IPS-20b (cell line): ENCODE measurements around the gene HMOX2.

Experiments
- H3K27ac ChIP-seq: one replicate; pipeline ENCODE4 v1.5.1; 2013; ENCODE audit warnings: low read length
- H3K27me3 ChIP-seq: 2 replicates; pipeline ENCODE4 v1.6.1; 2013; ENCODE audit warnings: mild to moderate bottlenecking, low read length, inconsistent platforms; ENCODE audit not compliant: insufficient read depth
- H3K36me3 ChIP-seq: 2 replicates; pipeline ENCODE4 v1.6.1; 2013; ENCODE audit warnings: low read depth, mild to moderate bottlenecking, inconsistent platforms, low read length, moderate library complexity; ENCODE audit not compliant: insufficient read depth
- H3K4me1 ChIP-seq: 2 replicates; pipeline ENCODE4 v1.6.1; 2013; ENCODE audit warnings: mild to moderate bottlenecking, control low read depth, inconsistent platforms, low read length, moderate library complexity; ENCODE audit not compliant: insufficient read depth
- H3K4me3 ChIP-seq: 2 replicates; pipeline ENCODE4 v1.5.1; 2013; ENCODE audit warnings: mild to moderate bottlenecking, low read length, inconsistent platforms
- H3K9ac ChIP-seq: 2 replicates; pipeline ENCODE4 v1.6.1; 2013; ENCODE audit warnings: low read depth, mild to moderate bottlenecking, inconsistent platforms, low read length, moderate library complexity
- H3K9me3 ChIP-seq: 2 replicates; pipeline ENCODE4 v1.6.1; 2013; ENCODE audit warnings: mild to moderate bottlenecking, low read depth, low read length, inconsistent platforms; ENCODE audit not compliant: insufficient read depth

HMOX2 gene

DNA sequence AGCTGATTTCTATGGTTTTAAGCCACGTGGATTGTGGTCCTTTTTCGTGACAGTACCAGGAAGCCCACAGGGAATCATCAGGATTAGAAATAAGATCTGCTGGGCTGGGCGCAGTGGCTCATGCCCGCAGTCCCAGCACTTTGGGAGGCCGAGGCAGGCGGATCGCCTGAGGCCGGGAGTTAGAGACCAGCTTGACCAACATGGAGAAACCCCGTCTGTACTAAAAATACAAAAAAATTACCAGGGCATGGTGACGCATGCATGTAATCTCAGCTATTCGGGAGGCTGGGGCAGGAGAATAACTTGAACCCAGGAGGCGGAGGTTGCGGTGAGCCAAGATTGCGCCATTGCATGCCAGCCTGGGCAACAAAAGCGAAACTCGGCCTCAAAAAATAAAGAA is 8.3 kb upstream of the HMOX2 start:
- H3K9ac ChIP-seq = no peak overlapping the region
- no peaks in the 10 kb centered on the region for H3K27me3 ChIP-seq
- H3K36me3 ChIP-seq = peaks cover 70% of the 10 kb centered on the region
- no peaks in the 10 kb centered on the region for H3K9me3 ChIP-seq
- H3K4me1 ChIP-seq = no peaks in the 10 kb centered on the region
- H3K4me3 ChIP-seq = no peak overlapping the region
- no peak overlapping the region for H3K27ac ChIP-seq

DNA sequence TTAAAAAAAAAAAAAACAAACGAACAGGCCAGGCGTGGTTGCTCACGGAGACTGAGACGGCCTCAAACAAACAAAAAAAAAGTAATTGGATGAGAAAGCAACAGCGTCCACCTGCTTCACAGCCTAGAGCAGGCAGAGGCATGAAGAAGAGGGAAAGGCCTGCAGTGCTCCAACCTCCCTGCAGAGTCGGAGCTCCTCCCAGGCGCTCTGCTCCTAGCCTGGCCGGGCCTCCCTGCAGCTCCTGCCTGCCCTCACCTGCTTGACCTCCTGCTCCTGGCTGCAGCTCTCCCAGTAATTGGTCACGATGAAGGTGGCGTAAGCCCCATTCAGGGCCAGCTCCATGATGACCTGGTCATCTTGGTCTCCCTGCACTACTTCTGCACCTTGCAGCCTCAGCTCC is 7.2 kb upstream of the HMOX2 start:
- Histone ChIP-seq H3K9me3 (no peaks in the 10 kb centered on the region), H3K27me3 (no peaks in the 10 kb centered on the region), H3K4me1 (no peaks in the 10 kb centered on the region), H3K27ac (no peak overlapping the region), H3K9ac (no peak overlapping the region), H3K36me3 (peaks cover 60% of the 10 kb centered on the region), H3K4me3 (no peak overlapping the region)

DNA sequence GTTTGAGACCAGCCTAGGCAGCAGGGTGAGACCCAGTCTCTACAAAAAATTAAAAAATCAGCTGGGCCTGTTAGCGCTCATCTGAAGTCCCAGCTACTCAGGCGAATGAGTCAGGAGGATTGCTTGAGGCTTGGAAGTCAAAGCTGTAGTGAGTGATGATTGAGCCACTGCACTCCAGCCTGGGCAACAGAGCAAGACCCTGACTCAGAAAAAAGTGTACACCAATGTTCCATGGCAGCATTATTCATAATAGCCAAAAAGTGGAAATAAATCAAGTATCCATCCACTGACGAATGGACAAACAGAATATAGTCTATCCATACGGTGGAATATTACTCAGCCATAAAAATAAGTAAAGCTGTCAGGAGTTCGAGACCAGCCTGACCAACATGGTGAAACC is 4.3 kb upstream of the HMOX2 start:
- no peak overlapping the region for H3K27ac ChIP-seq
- H3K9ac ChIP-seq = no peak overlapping the region
- no peaks in the 10 kb centered on the region for H3K27me3 ChIP-seq
- H3K9me3 ChIP-seq = no peaks in the 10 kb centered on the region
- no peaks in the 10 kb centered on the region for H3K4me1 ChIP-seq
- H3K4me3 ChIP-seq = no peak overlapping the region
- H3K36me3 ChIP-seq = peaks cover 36% of the 10 kb centered on the region

DNA sequence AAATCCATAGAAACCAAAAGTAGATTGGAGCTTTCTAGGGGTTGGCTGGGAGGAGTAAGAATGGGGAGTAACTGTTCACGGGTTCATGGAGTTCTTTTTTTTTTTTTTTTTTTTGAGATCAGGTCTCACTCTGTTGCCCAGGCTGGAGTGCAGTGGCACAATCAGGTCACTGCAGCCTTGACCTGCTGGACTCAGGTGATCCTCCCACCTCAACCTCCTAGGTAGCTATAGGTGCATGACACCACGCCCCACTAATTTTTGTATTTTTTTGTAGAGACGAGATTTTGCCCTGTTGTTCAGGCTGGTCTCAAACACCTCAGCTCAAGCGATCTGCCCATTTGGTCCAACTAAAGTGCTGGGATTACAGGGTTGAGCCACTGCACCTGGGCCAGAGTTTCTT is 3.3 kb upstream of the HMOX2 start:
- no peak overlapping the region for H3K27ac ChIP-seq
- H3K4me3 ChIP-seq = peak overlapping the region; percentile 92; the same call in 1 of the 2 replicates
- no peaks in the 10 kb centered on the region for H3K9me3 ChIP-seq
- H3K27me3 ChIP-seq = no peaks in the 10 kb centered on the region
- no peaks in the 10 kb centered on the region for H3K4me1 ChIP-seq
- H3K36me3 ChIP-seq = peaks cover 26% of the 10 kb centered on the region
- H3K9ac ChIP-seq = peak overlapping the region; percentile 98; the same call in 1 of the 2 replicates

DNA sequence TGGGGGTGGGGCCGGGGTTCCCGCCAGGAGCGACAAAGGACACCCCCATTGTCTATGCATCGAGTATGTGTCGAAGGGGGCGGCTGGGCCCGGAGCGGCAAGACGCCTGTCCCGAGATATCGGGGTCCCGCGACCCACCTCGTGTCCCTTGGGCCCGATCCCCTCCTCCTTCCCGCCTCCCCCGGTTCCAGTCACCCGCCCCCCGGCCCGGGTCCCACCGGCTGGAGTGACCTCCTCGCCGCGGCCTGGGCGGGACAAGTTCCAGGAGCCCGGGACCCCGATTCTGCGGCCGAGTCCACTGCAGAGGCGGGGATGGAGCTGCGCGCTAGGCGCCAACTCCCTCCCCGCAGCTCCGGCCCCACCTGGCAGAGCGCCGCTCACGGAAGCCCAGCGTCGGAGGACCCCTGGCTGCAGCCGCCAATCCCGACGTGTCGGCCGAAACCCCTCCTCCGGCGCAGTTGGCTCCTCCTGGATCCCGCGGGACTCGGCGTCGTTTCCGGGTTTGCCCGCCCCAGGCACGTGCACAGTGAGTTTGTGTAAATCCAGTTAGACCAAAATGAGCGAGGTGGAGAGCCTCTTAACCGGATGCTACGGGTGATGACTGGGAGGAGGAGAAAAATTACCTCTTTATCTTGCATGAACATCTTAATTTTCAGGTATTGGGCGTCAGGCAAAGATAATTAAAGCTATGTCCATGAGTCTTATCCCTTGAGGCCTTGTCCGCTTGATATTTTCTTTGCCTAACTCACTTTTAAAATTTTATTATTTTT is 1.8 kb upstream of the HMOX2 start, which contains the start of gene NMRAL1:
TSS of gene NMRAL1 (minus strand) at position 434 of the 770 bp plus-strand sequence. CDS start 493 bp downstream, outside the sequence.
- H3K9ac ChIP-seq = peak within 1 kb of the TSS; percentile 98
- peak within 1 kb of the TSS; percentile 92 for H3K4me3 ChIP-seq
- no peaks in the 10 kb centered on the region for H3K4me1 ChIP-seq
- peak within 1 kb of the TSS; percentile 75 for H3K27ac ChIP-seq
- no peaks in the 10 kb centered on the region for H3K9me3 ChIP-seq
- H3K36me3 ChIP-seq = peaks cover 12% of the 10 kb centered on the region
- no peaks in the 10 kb centered on the region for H3K27me3 ChIP-seq

DNA sequence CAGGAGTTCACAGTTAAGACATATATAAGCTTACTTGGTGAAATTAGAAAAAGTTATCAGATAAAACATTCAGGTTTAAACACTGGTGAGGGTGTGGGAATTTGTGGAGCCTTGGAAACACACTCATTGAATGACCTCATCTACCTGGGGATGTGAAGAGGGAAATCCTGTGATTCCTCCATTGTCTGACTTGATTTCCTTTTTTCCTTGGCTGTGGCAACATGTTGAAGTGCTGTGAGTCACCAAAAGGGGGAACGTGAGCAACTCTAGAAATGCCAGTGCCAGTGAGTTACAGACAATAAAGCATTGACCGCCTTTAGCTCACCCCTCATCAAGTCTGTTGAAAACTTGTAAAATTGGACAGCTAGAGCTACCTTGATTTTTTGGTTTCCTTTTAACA is 1.8 kb downstream of the HMOX2 start:
- no peaks in the 10 kb centered on the region for H3K9me3 ChIP-seq
- H3K27ac ChIP-seq = no peak overlapping the region
- H3K9ac ChIP-seq = peak overlapping the region; percentile 33; the same call in 1 of the 2 replicates
- no peaks in the 10 kb centered on the region for H3K4me1 ChIP-seq
- no peaks in the 10 kb centered on the region for H3K36me3 ChIP-seq
- H3K27me3 ChIP-seq = no peaks in the 10 kb centered on the region
- peak overlapping the region; percentile 38; the same call in 1 of the 2 replicates for H3K4me3 ChIP-seq

DNA sequence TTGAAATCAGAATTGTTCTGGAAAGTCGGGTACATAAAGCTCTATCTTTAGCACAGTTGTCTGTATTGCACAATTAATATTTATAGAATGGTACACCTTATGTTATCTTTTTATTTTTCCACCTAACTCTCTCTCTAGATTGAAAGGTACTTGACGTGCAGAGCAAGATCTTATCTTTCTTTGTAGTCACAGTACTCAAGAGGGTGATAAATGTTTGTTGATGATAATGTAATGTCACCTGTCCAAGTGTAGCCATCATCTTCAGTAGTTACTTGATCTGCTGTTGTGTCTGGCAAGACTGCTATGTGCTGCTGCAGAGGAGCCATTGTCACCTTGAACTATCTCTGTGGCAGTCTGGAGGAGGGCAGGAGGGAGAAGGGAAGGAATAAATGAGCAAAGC is 5.3 kb downstream of the HMOX2 start:
- no peaks in the 10 kb centered on the region for H3K4me1 ChIP-seq
- H3K9ac ChIP-seq = no peak overlapping the region
- H3K4me3 ChIP-seq = no peak overlapping the region
- no peaks in the 10 kb centered on the region for H3K9me3 ChIP-seq
- no peaks in the 10 kb centered on the region for H3K27me3 ChIP-seq
- H3K27ac ChIP-seq = no peak overlapping the region
- peaks cover 3% of the 10 kb centered on the region; the same call in 1 of the 2 replicates for H3K36me3 ChIP-seq

DNA sequence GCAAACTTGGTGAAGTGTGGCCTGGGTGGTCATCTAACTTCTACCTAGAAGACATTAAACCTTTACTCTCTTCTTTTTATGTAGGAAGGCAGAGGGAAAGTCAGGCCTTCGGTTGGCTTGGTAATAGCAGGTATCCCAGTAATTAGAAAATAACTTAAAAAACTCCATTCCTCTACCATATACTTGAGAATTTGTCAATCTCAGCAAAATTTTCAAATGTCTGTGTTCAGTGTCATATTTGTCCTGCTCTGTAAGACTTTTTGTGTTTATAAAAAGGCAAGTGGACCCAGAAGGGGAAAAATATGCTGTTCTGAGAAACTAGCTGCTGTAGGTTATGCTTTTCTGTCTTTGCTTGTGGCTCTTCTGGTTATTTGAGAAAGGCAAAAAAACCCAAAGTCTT is 5.8 kb downstream of the HMOX2 start:
- H3K27ac ChIP-seq = no peak overlapping the region
- H3K4me3 ChIP-seq = no peak overlapping the region
- no peaks in the 10 kb centered on the region for H3K27me3 ChIP-seq
- H3K36me3 ChIP-seq = peaks cover 3% of the 10 kb centered on the region; the same call in 1 of the 2 replicates
- no peaks in the 10 kb centered on the region for H3K4me1 ChIP-seq
- no peak overlapping the region for H3K9ac ChIP-seq
- no peaks in the 10 kb centered on the region for H3K9me3 ChIP-seq

DNA sequence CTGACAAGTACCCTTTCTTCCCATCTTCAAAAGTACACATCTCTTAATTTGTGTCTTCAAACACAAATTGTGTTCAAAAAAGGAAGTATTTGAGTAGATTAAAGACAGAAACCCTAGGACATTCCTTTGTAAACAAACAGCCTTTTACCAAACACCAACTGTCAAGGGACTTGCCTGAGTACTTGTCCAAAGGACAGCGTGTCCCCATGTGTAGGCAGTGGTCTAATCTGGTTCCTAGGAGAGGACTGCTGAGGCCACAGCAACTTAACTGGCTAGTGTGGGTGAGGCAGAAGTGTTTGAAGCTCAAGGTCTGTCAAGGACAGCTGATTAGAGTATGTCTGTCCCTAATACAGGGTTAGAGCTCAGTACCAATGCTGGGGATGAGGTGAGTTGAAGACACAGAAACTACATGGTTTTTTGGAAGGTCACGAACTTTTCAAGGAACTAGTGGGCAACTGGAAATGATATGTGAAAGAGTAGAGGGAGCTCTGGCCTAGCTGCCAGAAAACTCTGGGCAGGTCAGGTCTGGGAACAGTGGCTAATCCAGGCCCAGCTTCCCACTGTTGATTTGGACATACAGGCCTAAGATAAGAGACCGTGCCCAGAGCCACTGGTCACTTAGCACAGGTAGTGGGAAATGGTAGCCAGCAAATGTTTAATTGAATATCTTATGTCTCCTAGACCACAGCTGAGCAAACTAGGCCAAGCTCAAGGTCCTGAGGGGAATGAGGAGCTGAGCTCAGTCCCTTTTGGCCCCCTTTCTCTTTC is 10.1 kb downstream of the HMOX2 start:
- Histone ChIP-seq H3K4me3 (no peak overlapping the region), H3K4me1 (no peaks in the 10 kb centered on the region), H3K9ac (no peak overlapping the region), H3K27me3 (no peaks in the 10 kb centered on the region), H3K9me3 (no peaks in the 10 kb centered on the region), H3K36me3 (peaks cover 3% of the 10 kb centered on the region; the same call in 1 of the 2 replicates), H3K27ac (no peak overlapping the region)

DNA sequence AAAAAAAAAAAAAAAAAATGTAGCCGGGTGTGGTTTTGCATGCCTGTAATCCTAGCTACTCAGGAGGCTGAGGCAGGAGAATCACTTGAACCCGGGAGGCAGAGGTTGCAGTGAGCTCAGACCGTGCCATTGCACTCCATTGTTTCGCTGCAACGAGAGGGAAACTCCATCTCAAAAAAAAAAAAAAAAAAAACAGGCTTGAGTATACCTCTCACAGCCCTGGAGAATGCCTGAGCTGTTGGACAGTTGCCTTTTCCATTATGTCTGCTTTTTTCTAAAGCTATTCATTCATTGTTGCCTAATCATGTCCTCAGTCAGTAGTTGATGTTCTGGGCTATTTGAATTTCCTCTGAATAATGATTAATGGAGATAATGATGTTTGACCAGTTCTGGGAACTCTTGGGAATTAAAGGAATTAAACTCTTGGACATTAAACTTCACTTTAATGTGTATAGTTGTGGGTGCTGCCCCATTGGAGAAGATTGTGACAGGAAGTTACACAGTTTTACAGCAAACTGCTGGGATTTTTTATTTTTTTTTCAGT is 11.8 kb downstream of the HMOX2 start:
- no peak overlapping the region for H3K27ac ChIP-seq
- H3K36me3 ChIP-seq = peaks cover 3% of the 10 kb centered on the region; the same call in 1 of the 2 replicates
- H3K9me3 ChIP-seq = no peaks in the 10 kb centered on the region
- no peak overlapping the region for H3K4me3 ChIP-seq
- H3K27me3 ChIP-seq = no peaks in the 10 kb centered on the region
- no peaks in the 10 kb centered on the region for H3K4me1 ChIP-seq
- H3K9ac ChIP-seq = no peak overlapping the region

DNA sequence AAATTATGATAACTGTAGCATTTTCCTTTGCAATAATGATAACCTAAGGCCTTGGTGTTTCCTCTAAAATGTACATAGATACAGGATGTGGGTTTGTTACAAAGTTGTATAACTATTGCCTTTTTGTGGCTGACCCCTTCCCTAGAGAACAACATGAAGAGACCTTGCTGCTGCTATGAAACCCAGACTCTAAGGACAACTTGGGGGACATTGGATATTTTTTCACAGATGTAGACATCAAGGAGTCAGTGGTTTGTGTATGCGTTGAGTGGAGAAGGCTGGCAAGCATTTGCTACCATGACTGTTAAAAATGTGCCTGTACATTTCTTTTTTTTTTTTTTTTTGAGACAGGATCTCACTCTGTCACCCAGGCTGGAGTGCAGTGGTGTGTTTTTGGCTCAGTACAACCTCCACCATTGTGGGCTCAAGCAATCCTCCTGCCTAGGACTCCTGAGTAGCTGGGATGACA is 12.3 kb downstream of the HMOX2 start:
- no peaks in the 10 kb centered on the region for H3K4me1 ChIP-seq
- H3K9me3 ChIP-seq = no peaks in the 10 kb centered on the region
- H3K4me3 ChIP-seq = no peak overlapping the region
- H3K27ac ChIP-seq = no peak overlapping the region
- no peak overlapping the region for H3K9ac ChIP-seq
- H3K36me3 ChIP-seq = peaks cover 3% of the 10 kb centered on the region; the same call in 1 of the 2 replicates
- no peaks in the 10 kb centered on the region for H3K27me3 ChIP-seq
